T-helper 2 cell treated with Interferon-gamma antibody and Interleukin-4, amounts not matched to agents 5 μg/mL and 100 μg/mL, for 36 hours (primary cell): ENCODE measurements around the gene GRIA4.

Experiments used
- DNase-seq: peaks from one replicate; pipeline ENCODE4 v3.0.0; 2021; ENCODE audit warnings: low spot score
- H3K27ac Mint-ChIP-seq: one replicate; pipeline ENCODE4 v1.8.0; 2021; ENCODE audit warnings: mild to moderate bottlenecking, mixed read lengths
- H3K27me3 Mint-ChIP-seq: one replicate; pipeline ENCODE4 v1.8.0; 2021; ENCODE audit warnings: low read depth, mixed read lengths
- H3K36me3 Mint-ChIP-seq: one replicate; pipeline ENCODE4 v1.8.0; 2021; ENCODE audit warnings: low read depth, mixed read lengths
- H3K4me1 Mint-ChIP-seq: one replicate; pipeline ENCODE4 v1.8.0; 2021; ENCODE audit warnings: low read depth, mixed read lengths
- H3K4me3 Mint-ChIP-seq: one replicate; pipeline ENCODE4 v1.8.0; 2022; ENCODE audit warnings: mild to moderate bottlenecking, moderate library complexity, mixed read lengths
- H3K9me3 Mint-ChIP-seq: one replicate; pipeline ENCODE4 v1.8.0; 2021; ENCODE audit warnings: mixed read lengths

The GRIA4 gene

DNA sequence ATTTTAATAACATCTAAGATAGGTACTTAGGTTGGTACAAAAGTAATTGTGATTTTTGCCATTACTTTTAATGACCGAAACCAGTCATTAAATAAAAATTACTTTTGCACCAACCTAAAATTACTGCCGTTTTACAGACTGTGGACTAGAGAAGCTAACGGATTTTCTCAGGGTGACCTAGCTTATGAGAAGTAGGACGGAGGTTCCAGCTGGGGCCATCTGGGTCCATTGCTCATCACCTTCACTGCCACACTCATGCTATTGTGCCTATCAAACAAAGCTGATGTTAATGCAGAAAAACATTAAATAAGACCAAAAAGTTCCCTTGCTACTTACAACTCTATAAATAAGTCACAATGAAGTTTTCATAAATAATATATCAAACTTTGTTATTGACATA lies 38.9 kb downstream of the GRIA4 start:
- no peaks in the 10 kb centered on the region for H3K27me3 Mint-ChIP-seq
- no peak for DNase-seq
- no peaks in the 10 kb centered on the region for H3K9me3 Mint-ChIP-seq
- no peaks in the 10 kb centered on the region for H3K4me1 Mint-ChIP-seq
- H3K4me3 Mint-ChIP-seq, result no peak overlapping the region
- H3K27ac Mint-ChIP-seq, result no peak overlapping the region
- H3K36me3 Mint-ChIP-seq, result no peaks in the 10 kb centered on the region

DNA sequence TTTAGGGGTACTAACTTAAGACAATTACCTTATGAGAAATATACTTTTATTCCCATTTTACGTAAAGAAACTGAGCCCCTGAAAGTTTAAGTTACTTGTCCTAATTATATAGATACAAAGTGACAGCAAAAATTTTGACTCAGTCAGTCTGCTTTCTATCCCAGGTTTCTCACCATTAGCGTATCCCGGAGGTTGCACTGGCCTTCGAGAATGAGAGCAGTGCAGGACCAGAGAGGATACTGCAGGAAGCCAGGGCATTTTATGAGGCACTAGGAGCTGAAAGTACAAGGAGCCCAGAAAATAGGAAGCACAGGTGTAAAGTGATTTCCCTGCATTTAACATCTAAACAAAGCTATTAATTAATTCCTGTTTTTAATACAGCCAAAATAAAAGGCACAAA lies 55.4 kb downstream of the GRIA4 start:
- H3K4me3 Mint-ChIP-seq, result no peak overlapping the region
- H3K27me3 Mint-ChIP-seq, result no peaks in the 10 kb centered on the region
- H3K27ac Mint-ChIP-seq, result no peak overlapping the region
- DNase-seq, result no peak
- no peaks in the 10 kb centered on the region for H3K36me3 Mint-ChIP-seq
- no peaks in the 10 kb centered on the region for H3K4me1 Mint-ChIP-seq
- H3K9me3 Mint-ChIP-seq, result no peaks in the 10 kb centered on the region

DNA sequence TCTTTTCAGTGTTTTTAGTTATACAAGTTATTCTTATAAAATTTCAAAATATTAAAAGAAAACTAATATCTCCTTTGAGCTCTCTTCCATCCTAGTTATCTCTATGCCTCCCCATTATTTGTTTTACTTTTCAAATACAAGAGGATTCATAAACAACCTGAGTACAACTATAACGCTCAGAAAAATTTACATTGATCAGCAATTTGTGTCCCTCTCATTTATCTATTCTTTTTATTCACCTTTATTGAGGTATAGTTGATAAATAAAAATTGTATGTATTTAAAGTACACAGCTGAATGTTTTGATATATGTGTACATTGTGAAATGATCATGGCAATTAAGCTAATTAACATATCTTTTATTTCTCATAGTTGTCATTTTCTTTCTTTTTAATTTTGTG lies 57.6 kb downstream of the GRIA4 start:
- no peak overlapping the region for H3K27ac Mint-ChIP-seq
- H3K27me3 Mint-ChIP-seq, result no peaks in the 10 kb centered on the region
- no peaks in the 10 kb centered on the region for H3K4me1 Mint-ChIP-seq
- H3K4me3 Mint-ChIP-seq, result no peak overlapping the region
- H3K36me3 Mint-ChIP-seq, result no peaks in the 10 kb centered on the region
- DNase-seq, result no peak
- H3K9me3 Mint-ChIP-seq, result no peaks in the 10 kb centered on the region

DNA sequence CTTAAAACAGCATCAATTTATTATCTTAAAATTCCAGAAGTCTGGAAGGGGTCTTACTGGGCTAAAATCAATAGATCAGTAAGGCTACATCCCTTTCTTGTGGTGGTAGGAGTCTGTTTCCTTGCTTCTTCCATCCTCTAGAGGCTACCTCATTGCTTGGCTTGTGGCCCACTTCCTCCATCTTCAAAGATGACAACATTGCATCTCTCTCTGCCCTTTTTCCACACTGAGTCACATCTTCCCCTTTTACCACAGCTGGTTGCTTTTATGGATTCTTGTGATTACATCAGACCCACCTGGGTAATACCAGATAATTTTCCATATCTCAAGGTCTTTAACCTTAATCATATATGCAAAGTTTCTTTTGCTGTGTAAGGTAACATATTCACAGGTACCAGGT lies 60.9 kb downstream of the GRIA4 start:
- no peak for DNase-seq
- Mint-ChIP-seq H3K9me3 (no peaks in the 10 kb centered on the region), H3K27me3 (no peaks in the 10 kb centered on the region), H3K4me1 (no peaks in the 10 kb centered on the region), H3K27ac (no peak overlapping the region), H3K36me3 (no peaks in the 10 kb centered on the region), H3K4me3 (no peak overlapping the region)

- no peak for DNase-seq
- H3K4me3 Mint-ChIP-seq, result no peak overlapping the region
- no peaks in the 10 kb centered on the region for H3K27me3 Mint-ChIP-seq
- no peaks in the 10 kb centered on the region for H3K4me1 Mint-ChIP-seq
- H3K36me3 Mint-ChIP-seq, result no peaks in the 10 kb centered on the region
- H3K9me3 Mint-ChIP-seq, result no peaks in the 10 kb centered on the region
- no peak overlapping the region for H3K27ac Mint-ChIP-seq
Observed at GRCh38 chr11:105673089-105673488, 63.2 kb downstream of the GRIA4 start.

DNA sequence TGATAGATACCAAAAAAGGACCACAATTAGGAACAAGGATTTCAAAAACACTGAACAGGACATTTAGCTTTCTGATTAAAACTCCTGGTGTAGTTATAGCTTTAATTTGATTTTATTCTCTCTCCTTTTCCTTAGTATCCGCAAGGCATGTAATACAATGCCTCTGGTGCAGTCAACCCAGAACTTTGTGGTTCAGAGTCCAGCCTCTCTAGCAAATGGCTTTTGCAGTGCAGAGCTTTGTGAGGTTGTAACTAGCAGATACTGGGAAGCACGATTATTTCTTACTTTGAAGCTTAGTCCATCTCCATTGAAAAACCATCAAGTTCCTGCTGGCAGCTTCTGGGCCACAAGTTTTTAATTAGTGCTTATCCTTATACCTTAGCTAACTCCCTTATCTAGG lies 79.8 kb downstream of the GRIA4 start:
- H3K27me3 Mint-ChIP-seq, result no peaks in the 10 kb centered on the region
- no peak for DNase-seq
- H3K27ac Mint-ChIP-seq, result no peak overlapping the region
- H3K36me3 Mint-ChIP-seq, result no peaks in the 10 kb centered on the region
- H3K9me3 Mint-ChIP-seq, result no peaks in the 10 kb centered on the region
- no peak overlapping the region for H3K4me3 Mint-ChIP-seq
- H3K4me1 Mint-ChIP-seq, result no peaks in the 10 kb centered on the region

- no peaks in the 10 kb centered on the region for H3K4me1 Mint-ChIP-seq
- H3K9me3 Mint-ChIP-seq, result no peaks in the 10 kb centered on the region
Observed at GRCh38 chr11:105690467-105690866, 80.6 kb downstream of the GRIA4 start.

DNA sequence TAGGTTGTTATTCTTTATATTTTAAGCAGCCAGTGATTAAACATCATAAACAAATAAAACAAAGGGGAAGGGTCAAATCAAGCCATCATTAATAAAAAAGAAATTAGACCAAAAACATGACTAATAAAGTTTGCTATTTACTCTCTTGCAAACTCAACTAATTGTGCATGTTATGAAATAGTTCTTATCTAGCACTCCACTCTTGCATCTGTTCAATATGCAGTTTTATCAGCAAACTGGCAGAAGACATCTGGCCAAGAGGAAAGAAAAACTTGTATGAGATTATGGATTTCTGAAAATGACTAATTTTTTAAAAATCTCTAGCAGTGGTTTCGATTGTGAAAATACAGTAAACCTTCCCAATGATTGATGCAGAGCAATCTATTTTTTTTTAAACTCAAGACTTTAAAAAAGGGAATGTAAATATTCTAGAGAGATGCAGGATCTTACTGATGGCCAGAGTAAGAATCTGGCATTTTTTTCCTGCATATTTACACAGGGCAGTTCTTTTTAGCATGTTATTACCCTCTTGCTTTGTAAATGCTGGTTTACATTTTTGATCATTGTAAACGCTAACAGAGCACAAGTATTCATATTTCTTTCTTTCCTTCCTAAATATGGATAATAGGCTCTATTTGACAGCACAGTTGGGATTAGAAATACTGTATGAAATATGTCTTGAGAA lies 83.3 kb downstream of the GRIA4 start:
- Mint-ChIP-seq H3K27me3 (no peaks in the 10 kb centered on the region), H3K27ac (no peak overlapping the region), H3K4me3 (no peak overlapping the region), H3K9me3 (no peaks in the 10 kb centered on the region), H3K36me3 (no peaks in the 10 kb centered on the region), H3K4me1 (no peaks in the 10 kb centered on the region)
- DNase-seq, result no peak

More at GRCh38 chr11:105690467-105690866, 80.6 kb downstream of the GRIA4 start:
- DNase-seq, result no peak
- H3K27me3 Mint-ChIP-seq, result no peaks in the 10 kb centered on the region
- H3K36me3 Mint-ChIP-seq, result no peaks in the 10 kb centered on the region
- no peak overlapping the region for H3K4me3 Mint-ChIP-seq
- no peak overlapping the region for H3K27ac Mint-ChIP-seq

- no peak overlapping the region for H3K27ac Mint-ChIP-seq
- no peaks in the 10 kb centered on the region for H3K9me3 Mint-ChIP-seq
- no peak overlapping the region for H3K4me3 Mint-ChIP-seq
- H3K27me3 Mint-ChIP-seq, result no peaks in the 10 kb centered on the region
- DNase-seq, result no peak
- H3K36me3 Mint-ChIP-seq, result no peaks in the 10 kb centered on the region
- H3K4me1 Mint-ChIP-seq, result no peaks in the 10 kb centered on the region
Observed at GRCh38 chr11:105696000-105696399, 86.1 kb downstream of the GRIA4 start.

DNA sequence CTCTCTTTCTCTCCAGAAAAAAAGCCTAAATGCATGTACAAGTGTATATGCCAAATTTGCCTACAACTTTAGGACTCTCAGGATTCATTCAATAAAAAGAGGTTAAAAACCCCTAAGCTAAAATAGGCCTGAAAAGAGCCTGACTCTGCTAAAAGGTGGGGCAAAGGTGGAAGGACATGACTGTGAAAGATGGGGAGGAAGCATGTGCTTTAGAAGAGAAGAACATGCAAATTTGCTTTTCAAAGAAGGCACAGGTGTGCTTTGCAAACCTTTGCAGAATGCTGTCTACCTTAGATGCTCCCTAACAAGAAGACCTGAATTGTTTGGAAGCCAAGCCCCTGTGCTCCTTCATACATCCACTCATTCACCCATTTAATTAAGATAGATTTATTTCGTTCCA lies 87.4 kb downstream of the GRIA4 start:
- no peak for DNase-seq
- Mint-ChIP-seq H3K36me3 (no peaks in the 10 kb centered on the region), H3K27me3 (no peaks in the 10 kb centered on the region), H3K9me3 (no peaks in the 10 kb centered on the region), H3K27ac (no peak overlapping the region), H3K4me1 (no peaks in the 10 kb centered on the region), H3K4me3 (no peak overlapping the region)

GRCh38 chr11:105699203-105699602 lies 89.3 kb downstream of the GRIA4 start:
- Mint-ChIP-seq H3K4me3 (no peak overlapping the region), H3K4me1 (no peaks in the 10 kb centered on the region), H3K27ac (no peak overlapping the region), H3K9me3 (no peaks in the 10 kb centered on the region), H3K27me3 (no peaks in the 10 kb centered on the region), H3K36me3 (no peaks in the 10 kb centered on the region)
- no peak for DNase-seq

- Mint-ChIP-seq H3K9me3 (no peaks in the 10 kb centered on the region), H3K27ac (no peak overlapping the region), H3K36me3 (no peaks in the 10 kb centered on the region), H3K27me3 (no peaks in the 10 kb centered on the region), H3K4me1 (no peaks in the 10 kb centered on the region), H3K4me3 (no peak overlapping the region)
- no peak for DNase-seq
Observed at GRCh38 chr11:105700271-105700670, 90.4 kb downstream of the GRIA4 start.

GRCh38 chr11:105701098-105701497 lies 91.2 kb downstream of the GRIA4 start:
- Mint-ChIP-seq H3K36me3 (no peaks in the 10 kb centered on the region), H3K27me3 (no peaks in the 10 kb centered on the region), H3K4me3 (no peak overlapping the region), H3K4me1 (no peaks in the 10 kb centered on the region), H3K27ac (no peak overlapping the region), H3K9me3 (no peaks in the 10 kb centered on the region)
- no peak for DNase-seq

DNA sequence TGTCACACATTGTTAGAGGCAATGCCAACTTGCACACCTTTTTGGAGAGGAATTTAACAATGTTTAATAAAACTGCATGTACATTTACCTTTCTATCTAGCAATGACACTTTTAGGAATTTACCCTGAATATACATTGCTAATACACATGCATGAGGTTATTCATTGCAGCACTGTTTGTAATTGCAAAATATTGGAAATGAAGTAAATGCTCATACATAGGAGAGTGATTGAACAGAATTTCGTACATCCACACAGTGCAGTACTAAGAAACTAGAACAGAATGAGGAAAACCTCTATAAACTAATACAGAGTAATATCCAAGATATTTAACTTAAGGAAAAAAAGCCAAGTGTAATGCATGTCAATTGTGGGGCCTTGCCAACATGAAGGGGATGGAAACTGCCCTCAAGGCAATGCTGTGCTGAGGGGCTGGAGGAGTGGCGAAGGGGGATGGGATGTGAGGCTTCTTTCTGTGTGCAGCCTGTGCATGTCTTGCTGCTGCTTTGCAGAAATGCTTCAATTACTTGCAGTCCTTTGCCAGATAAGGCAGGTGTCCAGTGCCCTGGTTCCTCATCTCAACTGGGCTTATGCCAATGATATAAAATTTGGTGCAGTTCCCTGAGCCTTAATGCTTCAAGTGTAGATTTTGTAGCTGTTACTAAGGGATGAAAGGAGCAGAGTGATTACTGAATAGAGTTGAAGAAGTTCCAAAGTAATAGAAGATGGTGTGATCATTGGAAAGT lies 96.1 kb downstream of the GRIA4 start:
- Mint-ChIP-seq H3K9me3 (no peaks in the 10 kb centered on the region), H3K36me3 (no peaks in the 10 kb centered on the region), H3K4me1 (no peaks in the 10 kb centered on the region), H3K27me3 (no peaks in the 10 kb centered on the region), H3K27ac (no peak overlapping the region), H3K4me3 (no peak overlapping the region)
- no peak for DNase-seq

DNA sequence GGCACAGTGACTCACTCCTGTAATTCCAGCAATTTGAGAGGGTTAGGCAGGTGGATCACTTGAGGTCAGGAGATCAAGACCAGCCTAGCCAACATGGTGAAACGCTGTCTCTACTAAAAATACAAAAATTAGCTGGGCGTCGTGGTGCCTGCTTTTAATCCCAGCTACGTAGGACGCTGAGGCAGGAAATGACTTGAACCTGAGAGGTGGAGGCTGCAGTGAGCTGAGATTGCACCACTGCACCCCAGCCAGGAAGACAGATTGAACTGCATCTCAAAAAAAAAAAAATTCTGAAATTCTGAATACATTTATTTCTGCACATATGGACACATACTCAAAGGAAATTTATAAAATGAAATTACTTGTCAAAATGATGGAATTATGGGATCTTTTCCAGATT lies 103.2 kb downstream of the GRIA4 start:
- Mint-ChIP-seq H3K4me1 (no peaks in the 10 kb centered on the region), H3K9me3 (no peaks in the 10 kb centered on the region), H3K36me3 (no peaks in the 10 kb centered on the region), H3K27ac (no peak overlapping the region), H3K27me3 (no peaks in the 10 kb centered on the region), H3K4me3 (no peak overlapping the region)
- no peak for DNase-seq
